Stimulated activated CD8-positive, alpha-beta memory T cell treated with anti-CD3 and anti-CD28 coated beads, Interleukin-7, amount 100 ng/mL, for 4 hours (primary cell): ENCODE results near the gene NPLOC4.

Source experiments
- DNase-seq, 2 donors: peaks; one replicate each; pipeline ENCODE4 v3.0.0-alpha.2; 2020; ENCODE audit warnings: low read depth in 2 of 2

Gene NPLOC4

GRCh38 chr17:81566461-81567126 lies 70.3 kb downstream of the NPLOC4 start:
- DNase-seq = no peak

DNA sequence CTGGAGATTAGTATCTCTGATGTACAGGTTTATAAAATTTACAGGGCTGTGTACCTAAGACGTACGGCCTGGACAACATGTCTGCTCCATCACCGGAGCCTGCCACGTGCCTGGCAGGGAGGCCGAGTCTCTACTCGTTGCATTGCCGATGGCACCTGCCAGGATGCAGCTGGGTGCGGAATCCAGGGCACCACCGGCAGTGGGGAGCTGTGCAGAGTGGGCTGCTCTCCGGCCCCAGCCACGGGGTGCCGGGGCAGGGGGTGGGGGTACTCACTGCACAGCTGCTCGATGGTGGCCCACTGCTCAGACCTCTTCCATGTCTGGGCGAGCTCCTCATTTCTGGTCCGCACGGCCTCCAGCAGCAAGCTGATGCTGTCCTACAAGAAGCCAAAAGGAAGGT lies 71.7 kb downstream of the NPLOC4 start:
- no peak for DNase-seq

- DNase-seq = no peak
These were observed 72.1 kb downstream of the NPLOC4 start for GRCh38 chr17:81564778-81565177.

GRCh38 chr17:81563861-81564586 lies 72.9 kb downstream of the NPLOC4 start:
- DNase-seq = no peak

DNA sequence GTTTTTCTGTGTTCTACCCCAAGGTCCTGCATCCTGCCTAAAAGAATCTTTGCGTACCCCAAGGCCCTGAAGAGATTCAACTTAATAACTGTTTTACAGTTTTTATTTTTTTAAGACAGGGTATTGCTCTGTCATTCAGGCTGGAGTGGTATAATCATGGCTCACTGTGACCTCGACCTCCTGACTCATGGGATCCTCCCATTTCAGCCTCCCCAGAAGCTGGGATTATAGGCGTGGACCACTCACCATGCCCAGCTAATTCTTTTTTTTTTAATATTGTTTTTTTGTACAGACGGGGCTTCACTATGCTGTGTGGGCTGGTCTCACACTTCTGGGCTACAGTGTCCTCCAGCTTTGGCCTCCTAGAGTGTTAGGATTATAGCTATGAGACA lies 75.4 kb downstream of the NPLOC4 start:
- DNase-seq = no peak

DNA sequence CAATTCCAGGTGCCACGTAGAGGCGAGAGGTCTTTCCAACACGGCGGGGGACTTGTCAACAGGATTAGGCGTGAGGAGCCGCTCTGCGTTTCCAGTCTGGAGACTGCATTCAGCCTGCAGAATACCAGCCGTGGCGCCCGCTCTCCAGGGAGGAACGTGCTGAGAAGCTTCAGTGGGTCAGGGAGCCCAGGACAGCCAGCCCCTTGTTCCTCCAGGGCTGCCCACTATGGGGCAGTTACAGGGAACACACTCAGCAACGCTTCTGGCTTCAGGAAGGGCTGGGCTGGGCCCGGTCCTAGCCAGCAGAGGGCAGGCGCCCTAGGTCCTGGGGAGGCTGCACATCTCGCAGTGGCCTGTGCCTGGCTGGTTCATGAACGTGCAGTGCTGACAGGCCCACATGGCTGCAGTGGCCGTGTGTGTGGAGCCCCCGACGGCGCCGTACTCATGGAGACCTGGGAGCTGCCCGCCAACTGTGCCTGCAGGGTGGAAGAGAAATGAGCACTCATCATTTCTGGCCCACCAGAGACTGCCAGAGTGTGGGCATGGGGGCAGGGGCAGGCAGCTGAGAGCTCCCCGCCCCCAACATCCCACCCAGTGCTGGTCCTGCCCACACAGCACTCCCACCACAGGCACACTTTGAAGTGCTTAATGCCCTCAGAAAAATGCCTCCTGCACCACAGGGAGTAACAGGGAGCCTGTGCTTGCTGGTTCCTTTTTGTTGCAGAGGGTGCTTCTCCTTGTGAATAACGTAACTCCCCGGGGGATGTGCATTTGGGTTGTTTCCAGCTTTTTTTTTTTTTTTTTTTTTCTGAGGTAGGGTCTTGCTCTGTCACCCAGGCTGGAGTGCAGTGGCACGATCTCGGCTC lies 77.7 kb downstream of the NPLOC4 start:
- DNase-seq = no peak

GRCh38 chr17:81558115-81558468 lies 78.8 kb downstream of the NPLOC4 start:
- DNase-seq = no peak

DNA sequence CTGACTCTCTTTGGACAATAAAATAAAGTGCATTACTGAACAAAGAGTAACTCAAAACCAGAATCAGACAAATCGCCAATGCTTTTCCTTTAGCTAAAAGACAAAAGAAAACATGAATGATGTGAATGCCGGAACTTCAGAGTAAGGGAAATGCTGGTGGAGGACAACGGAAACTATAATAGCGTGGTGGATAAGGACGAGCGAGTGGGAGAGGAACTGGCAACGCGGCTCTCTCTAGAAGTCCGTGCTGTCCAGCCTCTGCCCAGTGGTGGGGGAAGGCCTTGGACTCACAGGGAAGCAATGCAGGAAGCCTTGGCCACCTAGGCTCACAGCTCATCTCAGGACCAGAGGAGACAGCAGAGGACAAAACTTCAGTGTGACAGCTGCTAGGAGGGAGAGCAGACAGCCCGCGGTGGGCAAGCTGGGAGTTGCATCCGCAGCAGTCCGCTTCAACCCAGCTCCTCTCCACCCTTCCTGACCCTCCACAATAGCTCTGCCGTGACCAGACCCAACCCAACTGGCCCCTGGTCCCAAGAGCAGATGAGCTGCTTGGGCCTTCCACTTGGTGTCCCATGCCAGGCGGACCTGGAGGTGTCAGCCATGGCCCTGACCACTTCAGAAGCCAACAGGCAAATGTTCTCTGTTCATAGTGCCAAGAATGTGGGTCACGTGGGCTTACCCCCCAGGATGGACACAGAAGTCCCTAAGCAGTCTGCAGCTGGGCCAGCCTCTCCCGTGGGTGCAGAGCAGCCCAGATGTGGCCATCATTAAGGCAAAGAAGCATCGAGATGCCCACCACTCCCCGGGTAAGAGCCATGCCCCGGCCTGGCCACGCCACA lies 79.4 kb downstream of the NPLOC4 start:
- no peak for DNase-seq

DNA sequence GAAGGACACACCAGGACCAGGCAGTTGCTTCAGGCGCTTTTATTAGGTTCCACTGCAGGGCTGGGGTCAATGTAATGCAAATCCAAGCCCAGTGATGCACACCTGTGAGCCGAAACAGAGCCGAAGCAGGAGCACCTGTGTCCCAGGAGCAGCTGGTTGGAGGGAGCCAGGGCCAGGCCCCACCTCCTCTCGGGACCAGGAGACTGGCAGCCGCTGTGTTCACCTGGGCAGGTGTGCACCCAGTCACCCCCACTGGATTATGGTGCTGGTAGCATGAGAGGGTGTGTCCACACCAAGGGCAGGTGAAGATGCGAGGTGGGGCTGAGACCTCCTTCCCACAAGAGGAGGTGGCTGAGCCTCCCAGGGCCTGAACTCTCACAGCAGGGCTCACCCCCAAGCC lies 80.0 kb downstream of the NPLOC4 start:
- no peak for DNase-seq

DNA sequence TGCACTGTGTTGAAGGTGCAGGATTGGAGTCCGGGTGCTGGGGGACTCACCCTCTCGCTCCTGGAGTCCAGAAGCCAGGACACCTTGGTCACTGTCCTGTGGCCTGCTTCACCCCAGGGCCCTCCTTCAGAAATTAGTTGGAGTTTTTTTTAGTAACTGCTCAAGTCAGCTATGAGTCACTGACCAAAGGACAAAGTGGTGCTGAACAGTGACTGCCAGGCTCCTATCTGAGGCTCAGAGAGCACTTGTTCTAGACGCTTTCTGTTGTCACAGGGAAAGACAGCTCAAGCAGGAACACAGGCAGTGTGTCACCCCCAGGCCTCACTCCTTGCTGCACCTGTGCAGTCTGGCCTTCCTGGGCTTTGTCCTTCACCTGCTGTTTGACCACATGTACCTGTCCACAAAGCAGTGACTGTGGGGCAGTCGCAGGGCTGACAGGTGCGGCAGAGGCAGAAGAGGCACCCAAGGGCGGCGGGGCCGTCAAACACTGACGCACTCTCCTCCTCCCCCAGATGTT lies 80.7 kb downstream of the NPLOC4 start:
- no peak for DNase-seq

- DNase-seq = no peak
These were observed 83.2 kb downstream of the NPLOC4 start for GRCh38 chr17:81553616-81554181.

GRCh38 chr17:81553018-81553615 lies 83.8 kb downstream of the NPLOC4 start:
- DNase-seq = peak; percentile 62 to 68

DNA sequence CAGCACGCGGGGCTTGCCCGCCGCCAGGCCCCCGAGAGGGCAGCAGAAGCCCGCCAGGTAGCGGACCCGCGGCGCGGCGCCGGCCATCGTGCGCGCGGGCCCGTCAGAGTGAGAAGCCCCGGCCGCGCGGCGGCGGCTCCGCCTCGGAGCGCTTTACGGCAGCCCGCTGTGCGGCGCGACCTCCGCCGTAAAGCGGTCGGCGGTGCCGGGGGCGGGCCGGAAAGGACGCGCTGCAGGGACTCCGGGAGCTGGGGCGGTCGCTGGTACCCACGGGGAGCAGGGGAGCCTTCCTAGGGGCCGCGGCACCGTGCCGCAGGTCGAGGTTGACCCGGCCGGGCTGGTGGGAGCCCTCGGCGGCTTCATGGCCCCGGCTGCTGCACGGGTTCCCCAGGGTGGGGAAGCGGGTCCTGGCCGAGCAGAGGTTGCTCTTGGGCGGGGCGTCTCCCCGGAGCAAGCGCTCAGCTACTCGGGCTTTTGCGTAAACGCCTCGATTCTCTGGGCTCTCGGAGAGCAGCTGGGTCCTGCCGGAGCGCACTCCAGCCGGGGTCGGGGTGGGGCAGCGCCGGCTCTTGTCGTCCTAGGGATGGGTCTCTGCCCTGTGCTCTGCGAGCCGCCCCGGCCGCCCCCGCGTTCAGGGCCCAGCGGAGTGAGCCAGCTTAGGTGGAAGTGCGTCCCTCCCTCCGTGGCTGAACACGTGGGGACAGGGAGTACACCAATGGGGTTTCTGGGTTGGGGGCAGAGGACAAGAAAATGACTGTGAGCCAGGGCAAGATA lies 84.5 kb downstream of the NPLOC4 start, which contains the start of gene FAAP100:
TSS of gene FAAP100 (minus strand) at position 110 of the 774 bp plus-strand sequence. CDS start at position 87, 23 bp downstream.
- DNase-seq = peak; percentile 44 to 79

- no peak for DNase-seq
These were observed 85.3 kb downstream of the NPLOC4 start for GRCh38 chr17:81551458-81552243.

GRCh38 chr17:81550830-81551457 lies 86.0 kb downstream of the NPLOC4 start:
- DNase-seq = no peak

GRCh38 chr17:81550285-81550684 lies 86.6 kb downstream of the NPLOC4 start:
- no peak for DNase-seq

- no peak for DNase-seq
These were observed 87.1 kb downstream of the NPLOC4 start for GRCh38 chr17:81549826-81550225.

GRCh38 chr17:81549031-81549557 lies 87.8 kb downstream of the NPLOC4 start:
- DNase-seq = no peak
